Measurements from ENCODE around the gene KRR1. TPM values are rescaled to one million over a fixed set of nuclear protein-coding genes. Genes with fewer than 3 reads are reported as not detected.

The KRR1 gene
- polyA plus RNA-seq, 3 donors, result 8.0 to 14.4 (median 9.0) TPM

- H3K4me2 ChIP-seq (replicated peaks; ENCODE audit: extremely low read depth, low read length, poor library complexity, severe bottlenecking), result no peak overlapping the region
- H3K4me3 ChIP-seq (replicated peaks in 1 of 3; ENCODE audit: low read depth in 2 of 3, low read length in 3 of 3), result no peak overlapping the region
- H3K36me3 Mint-ChIP-seq, result peaks cover 20 to 28% of the 10 kb centered on the region in 2 donors
- peak; percentile 72 for TF ChIP-seq CTCF (IDR thresholded peaks at IDR 0.05)
- H3K27me3 ChIP-seq (ENCODE audit: control insufficient read depth in 2 of 2, insufficient read depth in 2 of 2, low read length in 2 of 2), result no peaks in the 10 kb centered on the region
- H3K9me3 ChIP-seq (replicated peaks in 1 of 2; ENCODE audit: control insufficient read depth in 1 of 2, insufficient read depth in 1 of 2, low read length in 2 of 2), result no peaks in the 10 kb centered on the region
- peaks cover 8 to 11% of the 10 kb centered on the region in 2 donors for H3K4me1 ChIP-seq (ENCODE audit: control insufficient read depth in 1 of 2, insufficient read depth in 2 of 2, low read length in 2 of 2)
- no peaks in the 10 kb centered on the region for H3K27me3 Mint-ChIP-seq (ENCODE audit: low read depth in 3 of 3)
- peaks cover 12% of the 10 kb centered on the region for H3K4me1 Mint-ChIP-seq
- no peaks in the 10 kb centered on the region for H3K9me3 Mint-ChIP-seq
- H4K20me1 ChIP-seq (ENCODE audit: insufficient read depth, low read length), result peaks cover 66% of the 10 kb centered on the region
- H3K27ac ChIP-seq (ENCODE audit: low read depth in 1 of 2, low read length in 2 of 2), result no peak overlapping the region
- intact Hi-C loops (cut with micrococcal nuclease), result no loop called here
- H3K36me3 ChIP-seq (replicated peaks in 1 of 2; ENCODE audit: control insufficient read depth in 1 of 2, insufficient read depth in 2 of 2, low read length in 2 of 2), result peaks cover 52 to 58% of the 10 kb centered on the region in 2 donors
- peaks cover 61% of the 10 kb centered on the region for H3K79me2 ChIP-seq (ENCODE audit: insufficient read depth, low read length)
- H2AFZ ChIP-seq (ENCODE audit: insufficient read depth, low read depth, low read length, poor library complexity, severe bottlenecking), result no peak overlapping the region
- peak in 2 of 3 donors; percentile 20 to 28 for DNase-seq
- no peak overlapping the region for H3K9ac ChIP-seq (ENCODE audit: insufficient read depth, low read length, poor library complexity, severe bottlenecking)
- no peak overlapping the region for H3K4me3 Mint-ChIP-seq
- peak overlapping the region in 1 of 7 donors; percentile 43 for H3K27ac Mint-ChIP-seq
- WGBS (ENCODE audit: insufficient coverage), result no CpG with 5 or more reads among the region's 2 CpGs
Measured at GRCh38 chr12:75505706-75506312, 5.6 kb downstream of the KRR1 start.

- Histone ChIP-seq H3K9me3 (replicated peaks in 1 of 2; ENCODE audit: control insufficient read depth in 1 of 2, insufficient read depth in 1 of 2, low read length in 2 of 2) (no peaks in the 10 kb centered on the region), H3K27ac (ENCODE audit: low read depth in 1 of 2, low read length in 2 of 2) (no peak overlapping the region), H3K36me3 (replicated peaks in 1 of 2; ENCODE audit: control insufficient read depth in 1 of 2, insufficient read depth in 2 of 2, low read length in 2 of 2) (peaks cover 70 to 77% of the 10 kb centered on the region in 2 donors), H3K9ac (ENCODE audit: insufficient read depth, low read length, poor library complexity, severe bottlenecking) (no peak overlapping the region), H3K27me3 (ENCODE audit: control insufficient read depth in 2 of 2, insufficient read depth in 2 of 2, low read length in 2 of 2) (no peaks in the 10 kb centered on the region), H2AFZ (ENCODE audit: insufficient read depth, low read depth, low read length, poor library complexity, severe bottlenecking) (no peak overlapping the region), H4K20me1 (ENCODE audit: insufficient read depth, low read length) (peaks cover 81% of the 10 kb centered on the region), H3K4me1 (ENCODE audit: control insufficient read depth in 1 of 2, insufficient read depth in 2 of 2, low read length in 2 of 2) (no peaks in the 10 kb centered on the region), H3K4me3 (replicated peaks in 1 of 3; ENCODE audit: low read depth in 2 of 3, low read length in 3 of 3) (no peak overlapping the region), H3K79me2 (ENCODE audit: insufficient read depth, low read length) (peaks cover 54% of the 10 kb centered on the region), H3K4me2 (replicated peaks; ENCODE audit: extremely low read depth, low read length, poor library complexity, severe bottlenecking) (no peak overlapping the region)
- H3K27ac Mint-ChIP-seq, result no peak overlapping the region
- no peak for TF ChIP-seq CTCF (IDR thresholded peaks at IDR 0.05)
- DNase-seq, result no peak
- no peaks in the 10 kb centered on the region for H3K9me3 Mint-ChIP-seq
- H3K4me3 Mint-ChIP-seq, result no peak overlapping the region
- WGBS (ENCODE audit: insufficient coverage), result no CpG with 5 or more reads among the region's 3 CpGs
- no peaks in the 10 kb centered on the region for H3K27me3 Mint-ChIP-seq (ENCODE audit: low read depth in 3 of 3)
- intact Hi-C loops (cut with micrococcal nuclease), result no loop called here
- peaks cover 32 to 38% of the 10 kb centered on the region in 2 donors for H3K36me3 Mint-ChIP-seq
- no peaks in the 10 kb centered on the region for H3K4me1 Mint-ChIP-seq
Measured at GRCh38 chr12:75503866-75504265, 7.5 kb downstream of the KRR1 start.

Measured in CD14-positive monocyte (primary cell).